Esophagus mucosa (tissue), 1 donor: ENCODE results near the gene GRM1. TPM values are rescaled to one million over a fixed set of nuclear protein-coding genes. Genes with fewer than 3 reads are reported as not detected.
"Not testable (repeated sequence)": the region's sequence is repeated elsewhere in the genome, so short reads cannot be mapped to it uniquely, and the experiment has no call there.

Source experiments
- ATAC-seq: fragments of 200-7000 bp; cut with Tn5 transposase; one replicate; pipeline ENCODE4 v1.9.1; 2020
- total RNA-seq: library from RNA; stranded (reverse); gene quantifications from one replicate; pipeline ENCODE4 v1.2.4, GENCODE V29; 2023
- donor health status: DM: yes; HTN: yes; CAD: no.

GRM1 gene
- total RNA-seq, 1 donor from 2014 or later = not detected

DNA sequence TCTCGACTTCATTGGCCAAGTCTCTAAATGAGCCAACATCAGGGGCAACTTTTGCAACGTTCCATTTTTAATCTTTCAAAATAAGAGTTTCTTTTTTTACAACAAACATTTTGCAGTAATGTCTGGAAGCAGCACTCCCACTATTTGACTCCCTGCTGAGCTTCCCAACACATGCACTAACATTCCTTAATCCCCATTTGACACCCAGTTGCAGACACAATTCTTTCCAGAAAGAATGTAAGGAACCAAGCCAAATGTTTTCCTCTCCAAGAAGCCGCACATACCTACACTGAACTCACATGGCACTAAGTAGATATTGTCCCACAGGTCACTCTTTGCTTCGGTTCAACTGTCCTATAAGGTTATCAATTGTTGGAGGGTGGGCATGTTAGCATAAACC lies 165.6 kb downstream of the GRM1 start:
- ATAC-seq = no peak

DNA sequence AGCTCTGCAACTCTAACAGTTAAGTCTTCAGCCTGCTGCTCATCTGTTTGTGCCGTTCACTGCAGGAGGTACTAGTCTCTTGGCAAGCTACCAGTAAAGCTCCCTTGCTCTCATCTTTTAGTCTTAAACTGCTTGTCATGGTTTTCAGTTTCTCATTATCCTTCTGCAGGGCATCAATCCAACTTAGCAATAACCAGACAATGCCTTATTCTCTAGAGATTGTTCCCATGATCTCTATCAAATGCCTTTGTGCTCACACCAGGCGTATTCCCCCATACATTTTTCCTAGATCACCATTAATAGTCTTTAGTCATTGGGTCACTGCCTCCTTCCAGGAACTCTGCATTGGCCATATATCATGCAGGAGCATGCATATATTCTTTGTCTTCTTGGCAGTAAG lies 171.3 kb downstream of the GRM1 start:
- ATAC-seq = no peak

DNA sequence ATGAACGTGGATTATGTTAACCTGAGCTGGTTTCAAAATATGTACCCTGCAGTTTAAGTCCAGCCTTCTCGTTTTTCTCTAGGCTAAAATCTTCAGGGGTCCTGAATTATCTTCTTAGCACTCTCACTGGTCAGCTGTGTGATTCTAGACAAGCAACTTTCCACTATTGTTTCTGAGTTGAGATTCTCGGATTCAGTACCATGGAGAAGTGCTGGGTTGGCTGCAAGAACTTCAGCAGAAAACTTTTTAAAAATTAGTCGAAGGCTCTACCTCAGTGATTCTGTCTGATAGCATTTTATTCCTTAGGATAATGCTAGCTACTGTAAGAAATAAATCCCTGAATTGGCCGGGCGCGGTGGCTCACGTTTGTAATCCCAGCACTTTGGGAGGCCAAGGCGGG lies 173.7 kb downstream of the GRM1 start:
- no peak for ATAC-seq

DNA sequence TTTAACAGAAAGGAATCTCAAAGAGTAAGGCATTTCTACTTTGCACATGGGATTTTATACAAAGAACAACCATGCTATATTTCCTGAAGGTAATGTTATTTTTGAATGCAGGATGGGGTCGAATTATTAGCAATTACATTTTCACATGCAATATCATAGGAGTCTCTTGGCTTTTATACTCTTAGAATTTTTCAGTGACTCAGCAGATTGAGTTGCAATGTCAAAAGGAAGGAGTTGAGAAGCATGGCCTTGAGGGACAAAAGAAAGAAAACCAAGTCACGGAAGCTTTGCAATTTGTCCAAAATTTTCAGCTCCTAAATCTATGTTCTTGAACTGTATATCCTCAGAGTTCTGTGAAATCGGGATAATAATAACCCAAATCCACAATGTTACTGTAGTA lies 181.1 kb downstream of the GRM1 start:
- no peak for ATAC-seq

DNA sequence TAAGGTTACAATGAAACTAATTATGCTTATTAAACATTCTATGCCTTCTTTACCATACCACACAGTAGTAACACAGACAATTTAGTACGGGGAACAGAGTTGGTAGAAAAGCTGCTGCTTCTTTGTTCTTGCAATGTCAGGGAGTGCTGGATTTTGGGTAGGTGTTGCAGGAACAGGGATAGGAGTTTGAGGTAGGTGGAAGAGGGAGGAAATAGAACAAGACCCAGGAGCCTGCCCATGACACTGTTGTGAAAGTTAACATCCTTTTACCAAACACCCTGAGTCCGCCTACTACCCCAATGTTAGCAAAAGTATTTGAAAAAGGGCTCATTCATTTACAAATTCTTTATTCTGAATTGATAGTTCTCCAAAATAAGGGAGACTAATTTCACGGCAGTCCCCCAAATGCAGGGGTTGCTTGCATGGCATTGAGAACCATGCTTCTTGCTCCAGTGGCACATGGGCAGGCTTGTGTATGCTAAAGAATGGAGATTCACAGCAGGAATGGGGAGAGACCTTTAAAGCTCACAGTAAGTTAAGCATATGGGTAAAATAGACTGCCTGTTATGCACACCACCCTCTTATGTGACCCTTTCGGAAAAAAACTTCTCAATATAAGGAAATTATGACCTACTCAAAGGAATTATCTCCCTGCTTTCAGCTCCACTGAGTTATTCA lies 181.7 kb downstream of the GRM1 start:
- ATAC-seq = no peak

DNA sequence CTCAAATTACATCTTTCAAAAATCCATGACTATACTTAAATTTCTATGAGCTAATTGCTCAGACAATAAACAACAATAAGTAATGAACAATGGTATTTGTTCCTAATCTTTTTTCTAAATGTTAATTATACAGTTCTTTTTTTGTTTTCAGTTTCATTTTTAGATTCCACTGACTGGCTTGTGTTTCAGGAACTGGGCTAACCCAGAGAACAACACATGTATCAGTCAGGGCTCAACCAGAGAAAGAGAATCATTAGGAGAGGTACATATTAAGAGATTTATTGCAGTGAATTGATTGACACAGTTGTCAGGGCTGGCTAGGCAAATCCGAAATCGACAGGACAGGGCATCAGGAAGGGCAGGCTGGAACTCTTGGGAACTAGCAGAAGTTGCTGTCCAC lies 182.8 kb downstream of the GRM1 start:
- ATAC-seq = no peak

DNA sequence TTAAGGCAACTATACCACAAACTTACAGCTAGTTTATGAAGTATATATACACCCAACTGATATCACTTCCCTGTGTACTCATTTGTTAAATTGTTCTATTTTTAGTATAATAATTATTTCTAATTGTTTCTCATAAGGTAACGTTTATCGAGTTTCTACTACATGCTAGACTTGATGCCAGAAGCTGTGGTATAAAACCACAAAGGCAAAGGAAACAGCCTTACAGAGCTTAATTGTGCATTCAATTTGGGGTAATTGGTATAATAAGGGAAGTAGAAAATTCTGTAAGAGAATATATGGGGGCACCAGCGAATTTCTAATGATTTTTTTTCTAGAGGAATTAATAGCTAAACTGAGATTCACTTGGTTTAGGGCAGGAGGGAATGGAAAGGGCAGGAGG lies 183.9 kb downstream of the GRM1 start:
- no peak for ATAC-seq

DNA sequence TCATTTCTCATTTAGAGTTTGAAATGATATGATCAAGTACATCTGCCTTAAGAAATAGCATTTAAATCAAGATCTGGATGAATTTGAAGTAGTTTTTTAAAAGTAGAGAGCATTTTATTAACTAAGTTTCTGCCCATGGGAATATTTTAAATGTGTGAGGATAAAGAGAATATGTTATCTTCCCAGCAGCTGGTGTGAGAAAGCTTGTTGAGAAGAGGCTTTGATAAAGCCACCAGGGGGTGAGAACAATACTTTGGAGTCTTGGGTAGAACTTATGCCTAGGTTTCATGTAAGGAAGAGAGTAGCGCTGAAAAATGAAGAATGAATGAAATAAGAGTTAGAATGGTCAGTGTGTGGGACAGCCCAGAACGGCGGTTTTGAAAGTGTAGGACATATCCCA lies 190.2 kb downstream of the GRM1 start:
- ATAC-seq = no peak

DNA sequence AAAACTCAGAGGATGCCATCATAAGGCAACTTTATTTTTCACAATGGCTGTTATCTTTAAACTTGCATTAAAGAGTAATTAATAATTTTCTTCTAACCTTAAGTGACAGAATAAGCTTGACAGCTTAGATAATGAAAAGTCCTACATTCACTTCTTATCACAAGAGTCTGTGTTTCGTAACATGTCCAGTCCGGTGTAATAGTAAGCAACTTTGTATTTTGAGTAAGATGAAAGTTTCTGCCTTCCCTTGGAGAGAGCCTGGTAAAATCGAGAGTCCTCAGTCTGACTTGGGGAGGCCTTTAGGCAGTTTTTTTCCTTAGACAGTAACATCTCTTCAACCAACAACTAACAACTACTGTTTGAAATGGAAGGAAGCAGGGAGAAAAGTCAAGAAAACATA lies 195.6 kb downstream of the GRM1 start:
- no peak for ATAC-seq

DNA sequence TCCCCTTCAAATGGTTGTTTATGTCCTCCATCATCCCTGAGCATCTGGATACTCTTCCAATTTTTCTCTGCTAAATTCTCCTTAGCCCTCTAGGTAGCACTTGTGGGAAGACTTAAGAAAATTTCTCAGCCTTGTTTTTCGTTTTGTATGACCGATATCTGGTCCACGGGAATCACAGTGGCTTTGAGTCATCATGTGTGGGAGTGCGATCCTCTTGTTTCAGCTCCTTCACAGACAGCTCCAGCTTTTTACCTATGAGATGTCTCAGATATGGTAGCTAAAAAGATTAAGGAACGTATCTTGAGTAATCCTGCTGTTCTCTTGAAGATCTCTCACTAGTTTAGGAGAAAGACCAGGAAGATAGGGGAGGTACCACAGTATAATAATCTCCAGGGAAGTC lies 196.1 kb downstream of the GRM1 start:
- no peak for ATAC-seq

DNA sequence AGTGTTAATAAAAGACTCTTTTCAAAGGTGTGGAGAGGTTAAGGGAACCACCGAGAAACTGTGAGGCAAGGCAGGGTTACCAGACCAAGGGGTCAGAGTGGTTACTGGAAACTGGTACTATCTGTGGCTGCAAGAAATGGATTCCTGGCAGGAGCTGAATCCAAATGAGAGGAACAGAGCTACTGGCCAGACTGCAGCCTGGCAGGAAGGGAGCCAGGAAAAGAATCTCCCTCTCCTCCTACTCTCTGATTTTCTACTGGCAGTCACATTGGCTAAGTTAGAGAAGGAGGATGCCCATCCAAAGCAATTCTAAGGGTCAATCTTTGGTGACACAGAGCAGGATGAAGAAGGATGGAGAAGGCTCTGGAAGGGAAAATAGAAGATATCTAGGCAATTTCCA lies 211.5 kb downstream of the GRM1 start:
- ATAC-seq = no peak

DNA sequence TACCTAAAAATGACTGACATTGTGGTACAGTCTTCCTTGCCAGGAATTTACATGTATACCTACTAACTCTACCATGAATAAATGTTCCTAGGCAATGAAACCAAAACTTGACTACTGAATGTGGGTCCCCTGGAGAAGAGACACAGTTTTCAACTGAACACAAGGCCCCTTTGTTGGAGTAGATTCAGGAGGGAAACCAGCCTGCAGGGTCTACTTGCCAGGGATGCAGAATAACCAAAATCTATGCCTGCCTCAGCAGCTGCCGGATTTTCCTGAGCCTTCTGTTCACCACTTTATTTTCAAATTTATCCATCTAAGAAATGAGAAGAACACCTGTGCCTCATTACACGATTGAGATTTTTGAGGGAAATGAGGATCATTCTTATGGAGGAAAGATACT lies 211.9 kb downstream of the GRM1 start:
- no peak for ATAC-seq

DNA sequence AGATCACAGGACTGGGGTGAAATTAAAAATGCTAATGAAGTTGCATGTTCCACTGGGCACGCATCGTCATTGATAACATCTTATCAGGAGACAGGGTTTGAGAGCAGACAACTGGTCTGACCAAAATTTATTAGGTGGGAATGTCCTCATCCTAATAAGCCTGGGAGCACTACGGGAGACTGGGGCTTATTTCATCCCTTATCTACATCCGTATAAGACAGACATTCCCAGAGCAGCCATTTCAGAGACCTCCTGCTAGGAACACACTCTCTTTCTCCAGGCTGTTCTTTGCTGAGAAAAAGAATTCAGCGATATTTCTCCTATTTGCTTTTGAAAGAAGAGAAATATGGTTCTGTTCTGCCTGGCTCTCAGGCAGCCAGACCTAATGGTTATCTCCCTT lies 214.8 kb downstream of the GRM1 start:
- not testable (repeated sequence) for ATAC-seq

DNA sequence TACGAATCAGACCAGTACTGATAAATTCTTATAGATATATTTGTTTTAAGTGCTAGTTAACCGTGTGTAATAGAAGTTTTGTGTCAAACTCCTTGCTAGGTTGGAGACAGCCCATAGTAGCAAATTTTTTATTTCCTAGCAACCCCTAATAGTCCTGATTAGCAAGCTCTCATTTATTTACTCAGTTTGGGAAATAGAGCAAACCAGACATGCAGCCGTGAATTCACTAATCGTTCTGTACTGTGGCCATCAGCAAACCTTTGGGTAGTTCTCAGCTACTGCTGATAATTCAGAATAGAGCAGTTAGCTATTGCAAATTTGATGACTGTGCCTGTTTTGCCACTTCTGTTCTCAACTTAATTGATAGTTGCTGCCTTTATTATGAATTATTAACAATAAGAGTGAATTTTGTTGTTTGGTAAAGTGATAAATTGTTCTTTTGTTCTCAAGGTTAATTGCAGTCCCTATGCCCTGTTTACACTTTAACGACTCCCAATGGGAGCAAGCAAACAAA lies 215.8 kb downstream of the GRM1 start:
- no peak for ATAC-seq

DNA sequence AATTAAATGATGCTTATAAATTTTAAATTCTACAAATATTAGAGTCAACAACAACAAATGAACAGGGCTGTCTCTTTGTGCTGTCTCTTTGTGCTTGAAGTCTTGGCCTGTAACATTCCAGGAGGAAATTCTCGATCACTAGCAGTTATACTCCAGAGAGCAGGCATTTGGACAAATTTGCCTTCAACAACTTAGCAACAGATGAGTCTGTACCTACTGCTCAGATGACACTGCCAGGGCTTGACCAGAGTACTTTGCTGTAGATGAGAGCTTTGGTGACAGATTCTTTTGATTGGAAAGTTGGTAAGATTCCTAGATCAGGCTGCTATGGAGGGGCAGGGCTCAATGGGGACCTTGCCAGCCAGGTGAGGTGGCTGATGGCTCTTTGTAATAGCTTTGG lies 217.2 kb downstream of the GRM1 start:
- ATAC-seq = no peak

DNA sequence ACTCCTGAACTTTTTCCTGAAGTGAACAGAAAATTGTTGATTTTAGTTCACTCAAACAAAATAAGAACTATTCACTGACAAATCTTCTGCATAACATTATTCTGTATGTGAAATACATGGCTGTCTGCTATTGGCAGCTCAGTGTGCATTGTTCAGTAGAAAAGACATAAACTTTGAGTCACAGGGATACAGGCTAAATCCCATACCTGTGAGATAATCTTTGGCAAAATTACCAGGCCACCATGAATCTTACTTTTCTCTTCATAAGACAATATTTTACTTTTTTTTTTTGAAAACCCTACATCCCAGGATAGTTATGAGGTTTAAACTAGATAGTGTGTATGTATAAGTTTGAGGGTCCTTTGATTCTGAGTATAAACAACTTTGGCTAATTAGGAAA lies 224.8 kb downstream of the GRM1 start:
- no peak for ATAC-seq

DNA sequence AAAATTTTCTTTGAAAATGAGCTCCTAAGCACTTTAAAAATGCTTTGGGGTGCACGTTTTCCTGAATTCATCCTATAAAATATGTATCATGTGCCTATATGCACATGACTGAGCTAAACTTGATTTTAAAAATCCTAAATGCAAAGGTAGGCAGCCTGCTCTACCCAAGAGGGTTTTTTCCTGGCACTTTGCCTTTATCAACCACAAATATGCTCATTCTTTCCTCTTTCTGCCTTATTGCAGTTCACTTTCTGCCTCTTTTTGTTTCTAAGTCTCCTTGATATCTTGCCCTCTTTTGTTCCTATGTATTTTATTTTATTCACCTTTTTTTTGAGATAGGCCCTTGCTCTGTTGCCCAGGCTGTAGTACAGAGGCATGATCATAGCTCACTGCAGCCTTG lies 229.3 kb downstream of the GRM1 start:
- ATAC-seq = no peak

DNA sequence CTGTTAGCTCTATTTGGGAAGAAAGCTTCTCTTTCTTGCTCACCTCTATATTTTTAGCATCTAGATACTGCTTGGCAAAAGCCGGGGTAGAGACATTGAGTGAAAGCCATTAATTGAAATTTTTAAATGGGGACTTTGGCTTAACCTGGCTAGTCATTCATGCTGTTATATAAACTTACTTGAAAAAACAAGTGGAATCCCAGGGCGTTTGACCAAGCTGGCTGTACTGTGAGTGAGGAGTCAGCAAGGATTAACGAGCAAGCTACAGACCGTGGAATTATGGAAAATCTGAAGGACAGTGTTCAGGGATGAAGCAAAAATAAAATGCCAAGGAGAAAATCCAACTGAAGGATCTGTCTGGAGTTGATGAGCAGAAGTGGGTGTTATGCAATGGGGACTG lies 232.0 kb downstream of the GRM1 start:
- no peak for ATAC-seq

DNA sequence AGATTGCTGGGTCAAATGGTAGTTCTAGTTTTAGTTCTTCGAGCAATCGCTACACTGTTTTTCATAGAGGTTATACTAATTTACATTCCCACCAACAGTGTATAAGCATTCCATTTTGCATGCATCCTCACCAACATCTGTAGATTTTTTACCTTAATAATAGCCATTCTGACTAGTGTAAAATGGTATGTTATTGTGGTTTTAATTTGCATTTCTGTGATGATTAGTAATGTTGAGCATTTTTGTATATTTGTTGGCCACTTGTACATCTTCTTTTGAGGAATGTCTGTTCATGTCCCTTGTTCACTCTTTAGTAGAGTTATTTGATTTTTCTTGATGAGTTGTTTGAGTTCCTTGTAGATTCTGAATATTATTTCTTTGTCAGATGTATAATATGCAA lies 236.2 kb downstream of the GRM1 start:
- no peak for ATAC-seq

DNA sequence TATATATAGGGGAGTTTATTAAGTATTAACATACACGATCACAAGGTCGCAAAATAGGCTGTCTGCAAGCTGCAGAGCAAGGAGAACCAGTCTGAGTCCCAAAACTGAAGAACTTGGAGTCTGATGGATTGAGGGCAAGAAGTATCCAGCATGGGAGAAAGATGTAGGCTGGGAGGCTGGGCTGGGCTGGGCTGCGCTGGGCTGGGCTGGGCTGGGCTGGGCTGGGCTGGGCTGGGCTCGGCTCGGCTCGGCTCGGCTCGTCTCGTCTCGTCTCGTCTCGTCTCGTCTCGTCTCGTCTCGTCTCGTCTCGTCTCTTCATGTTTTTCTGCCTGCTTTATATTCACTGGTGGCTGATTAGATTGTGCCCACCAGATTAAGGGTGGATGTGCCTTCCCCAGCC lies 238.6 kb downstream of the GRM1 start:
- no peak for ATAC-seq

DNA sequence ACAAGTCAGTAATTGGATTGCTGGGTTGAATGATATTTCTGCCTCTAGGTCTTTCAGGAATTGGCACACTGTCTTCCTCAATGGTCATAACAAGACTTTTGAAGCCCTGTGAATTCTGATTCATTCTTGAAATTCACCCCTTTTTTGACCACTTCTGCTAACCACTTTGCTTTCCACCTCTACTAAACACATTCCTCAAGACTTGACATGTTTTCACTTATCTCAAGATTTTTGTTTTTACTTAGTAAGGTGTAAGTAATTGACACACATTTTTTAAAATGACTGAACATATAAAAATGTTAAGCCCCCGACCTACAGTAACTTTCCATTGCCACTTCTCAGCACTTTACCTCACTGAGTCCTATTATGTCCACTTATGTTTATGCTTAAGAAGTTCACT lies 239.1 kb downstream of the GRM1 start:
- no peak for ATAC-seq

DNA sequence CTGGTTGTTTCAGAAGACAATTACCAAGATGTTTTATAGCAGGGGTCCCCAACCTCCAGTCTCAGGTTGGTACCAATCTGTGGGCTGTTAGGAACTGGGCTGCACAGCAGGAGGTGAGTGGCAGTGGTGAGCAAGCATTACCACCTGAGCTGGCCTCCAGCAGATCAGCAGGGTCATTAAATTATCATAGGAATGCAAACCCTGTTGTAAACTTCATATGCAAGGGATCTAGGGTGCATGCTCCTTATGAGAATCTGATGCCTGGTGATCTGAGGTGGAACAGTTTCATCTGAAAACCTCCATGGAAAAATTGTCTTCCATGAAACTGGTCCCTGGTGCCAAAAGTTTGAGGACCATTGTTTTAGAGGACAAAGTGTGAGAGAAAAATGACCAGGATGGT lies 240.6 kb downstream of the GRM1 start:
- no peak for ATAC-seq

DNA sequence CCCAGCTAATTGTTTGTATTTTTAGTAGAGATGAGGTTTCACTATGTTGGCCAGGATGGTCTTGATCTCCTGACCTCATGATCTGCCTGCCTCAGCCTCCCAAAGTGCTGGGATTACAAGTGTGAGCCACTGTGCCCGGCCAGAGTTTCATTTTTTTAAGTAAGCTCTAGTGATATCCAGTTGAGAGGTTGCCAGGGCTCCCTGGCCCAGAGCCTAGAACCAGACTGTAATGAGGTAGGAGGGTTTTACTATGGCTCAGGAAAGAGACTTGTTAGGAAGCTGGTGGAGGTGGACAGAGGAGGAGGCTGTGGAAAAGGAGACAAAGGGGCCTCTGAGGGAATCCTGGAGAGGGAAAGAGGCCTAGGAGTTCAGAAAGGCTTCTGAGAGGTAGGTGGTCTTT lies 242.3 kb downstream of the GRM1 start:
- ATAC-seq = peak; percentile 13

DNA sequence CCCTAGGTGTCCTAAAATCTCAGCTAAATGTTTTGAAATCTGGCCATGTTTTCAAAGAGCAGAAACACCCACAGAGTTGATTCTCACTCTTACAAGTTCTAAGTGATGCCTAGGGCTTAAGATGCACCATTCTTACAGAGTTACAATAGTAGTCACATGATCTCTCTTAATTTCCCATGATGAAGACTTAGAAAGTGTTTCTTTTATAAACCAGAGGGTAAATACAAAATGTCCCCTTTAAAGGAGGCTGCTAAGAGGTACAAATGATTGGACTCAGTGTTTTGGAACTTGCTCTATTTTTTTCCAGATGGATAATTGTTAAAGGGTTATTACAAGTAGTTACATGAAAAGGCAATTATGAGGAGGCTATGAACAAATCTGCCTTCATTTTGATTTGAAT lies 244.6 kb downstream of the GRM1 start:
- no peak for ATAC-seq

DNA sequence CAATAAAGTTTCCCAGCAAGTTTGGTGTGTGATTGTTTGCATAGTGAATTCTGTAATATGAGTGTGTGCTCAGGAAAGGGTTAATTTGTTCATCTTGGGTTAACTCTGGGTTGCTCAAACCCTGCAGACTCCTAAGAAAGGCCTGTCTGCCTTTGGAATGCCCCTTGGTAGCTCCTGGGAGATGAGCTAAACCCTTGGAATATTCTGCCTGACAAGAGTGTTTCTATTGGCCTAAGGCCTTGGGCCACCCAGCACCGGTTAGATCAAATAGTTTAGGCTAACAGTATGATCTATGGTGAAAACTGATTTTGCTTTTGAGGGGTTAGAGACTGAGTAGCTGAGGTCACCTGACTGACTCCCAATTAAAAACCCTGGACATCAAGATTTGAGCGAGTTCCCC lies 248.3 kb downstream of the GRM1 start:
- no peak for ATAC-seq
